Measurements from ENCODE around the gene C19orf81. TPM values are rescaled to one million over a fixed set of nuclear protein-coding genes. Genes with fewer than 3 reads are reported as not detected.

C19orf81 gene
- total and polyA plus RNA-seq, 4 donors: 1.3 to 2.5 (median 1.7) TPM; not detected in 1

DNA sequence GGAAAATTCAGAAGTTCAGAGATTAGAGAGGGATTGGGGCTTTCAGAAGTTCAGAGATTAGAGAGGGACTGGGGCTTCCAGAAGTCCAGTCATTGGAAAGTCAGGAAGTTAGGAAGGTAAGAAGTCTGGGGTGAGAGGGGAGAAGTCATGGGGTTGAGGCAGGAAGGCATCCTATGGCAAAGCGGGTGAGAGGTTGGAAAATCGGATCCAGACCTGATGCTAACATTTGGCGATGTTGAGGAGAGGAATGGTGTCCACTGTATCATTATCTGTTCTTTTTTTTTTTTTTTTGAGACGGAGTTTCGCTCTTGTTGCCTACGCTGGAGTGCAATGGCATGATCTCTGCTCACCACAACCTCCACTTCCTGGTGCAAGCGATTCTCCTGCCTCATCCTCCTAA lies 20.7 kb upstream of the C19orf81 start:
- ATAC-seq (ENCODE audit: insufficient read depth, low FRiP score) (no peak), DNase-seq (no peak)
- Histone ChIP-seq H3K9ac (ENCODE audit: insufficient read depth in 1 of 2, low read length in 2 of 2) (no peak overlapping the region), H3K4me1 (ENCODE audit: control insufficient read depth in 5 of 5, insufficient read depth in 5 of 5, low read length in 5 of 5) (no peaks in the 10 kb centered on the region), H3K27me3 (ENCODE audit: control insufficient read depth in 3 of 3, insufficient read depth in 3 of 3, low read length in 2 of 3) (no peaks in the 10 kb centered on the region), H3K36me3 (ENCODE audit: control insufficient read depth in 4 of 4, insufficient read depth in 4 of 4, low read length in 4 of 4) (no peaks in the 10 kb centered on the region), H3K4me3 (no peak overlapping the region), H3K27ac (ENCODE audit: low read depth in 1 of 2, low read length in 1 of 2) (no peak overlapping the region), H3K9me3 (ENCODE audit: control insufficient read depth in 4 of 4, insufficient read depth in 3 of 4, low read length in 3 of 4) (peaks cover 0 to 13% (median 2%) of the 10 kb centered on the region in 4 donors)
- WGBS, 2 donors: 86 to 90% methylated on average over 6 to 7 of the region's 7 CpGs
- no peak for TF ChIP-seq CTCF (IDR thresholded peaks at IDR 0.05; ENCODE audit: control extremely low read depth, extremely low read depth)

- Histone ChIP-seq H3K9me3 (ENCODE audit: control insufficient read depth in 4 of 4, insufficient read depth in 3 of 4, low read length in 3 of 4) (peaks cover 0 to 15% (median 5%) of the 10 kb centered on the region in 4 donors), H3K4me1 (ENCODE audit: control insufficient read depth in 5 of 5, insufficient read depth in 5 of 5, low read length in 5 of 5) (no peaks in the 10 kb centered on the region), H3K9ac (ENCODE audit: insufficient read depth in 1 of 2, low read length in 2 of 2) (no peak overlapping the region), H3K27ac (ENCODE audit: low read depth in 1 of 2, low read length in 1 of 2) (no peak overlapping the region), H3K4me3 (no peak overlapping the region), H3K36me3 (ENCODE audit: control insufficient read depth in 4 of 4, insufficient read depth in 4 of 4, low read length in 4 of 4) (no peaks in the 10 kb centered on the region), H3K27me3 (ENCODE audit: control insufficient read depth in 3 of 3, insufficient read depth in 3 of 3, low read length in 2 of 3) (no peaks in the 10 kb centered on the region)
- ATAC-seq (ENCODE audit: insufficient read depth, low FRiP score): no peak
- DNase-seq: no peak
- TF ChIP-seq CTCF (IDR thresholded peaks at IDR 0.05; ENCODE audit: control extremely low read depth, extremely low read depth): no peak
- 79 to 85% methylated on average over 20 of the region's 20 CpGs for WGBS, 2 donors
Observed at GRCh38 chr19:50629194-50629593, 20.1 kb upstream of the C19orf81 start.

DNA sequence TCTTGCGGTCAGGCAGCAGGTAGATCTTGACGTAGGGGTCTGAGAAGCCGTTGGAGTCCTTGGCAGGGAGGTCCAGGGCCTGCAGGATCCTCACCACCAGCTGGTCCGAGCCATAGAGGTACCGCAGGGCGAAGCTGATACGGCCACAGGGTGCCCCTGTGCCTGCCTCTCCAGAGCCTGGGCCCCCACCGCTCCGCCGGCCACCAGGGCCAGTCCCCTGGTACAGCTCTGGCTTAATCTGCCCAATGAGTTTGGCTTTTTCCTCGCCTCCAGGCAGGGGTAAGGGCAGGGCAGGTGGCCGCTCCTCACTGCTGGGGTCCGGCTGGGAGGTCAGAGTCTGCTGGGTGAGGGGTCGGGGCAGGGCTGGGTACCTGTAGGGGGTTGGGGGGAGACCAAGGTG lies 19.4 kb upstream of the C19orf81 start:
- Histone ChIP-seq H3K4me1 (ENCODE audit: control insufficient read depth in 5 of 5, insufficient read depth in 5 of 5, low read length in 5 of 5) (no peaks in the 10 kb centered on the region), H3K27ac (ENCODE audit: low read depth in 1 of 2, low read length in 1 of 2) (no peak overlapping the region), H3K27me3 (ENCODE audit: control insufficient read depth in 3 of 3, insufficient read depth in 3 of 3, low read length in 2 of 3) (no peaks in the 10 kb centered on the region), H3K9me3 (ENCODE audit: control insufficient read depth in 4 of 4, insufficient read depth in 3 of 4, low read length in 3 of 4) (peaks cover 0 to 21% (median 8%) of the 10 kb centered on the region in 4 donors), H3K9ac (ENCODE audit: insufficient read depth in 1 of 2, low read length in 2 of 2) (no peak overlapping the region), H3K4me3 (no peak overlapping the region), H3K36me3 (ENCODE audit: control insufficient read depth in 4 of 4, insufficient read depth in 4 of 4, low read length in 4 of 4) (no peaks in the 10 kb centered on the region)
- DNase-seq (no peak), ATAC-seq (ENCODE audit: insufficient read depth, low FRiP score) (no peak)
- WGBS, 2 donors: 74 to 84% methylated on average over 14 of the region's 14 CpGs
- no peak for TF ChIP-seq CTCF (IDR thresholded peaks at IDR 0.05; ENCODE audit: control extremely low read depth, extremely low read depth)

Data from lung (tissue), 12 donors.